GM19397 (cell line): ENCODE data around the gene COL26A1.

Source experiments
- ATAC-seq: cut with Tn5 transposase; IDR thresholded peaks from one replicate; pipeline ENCODE4 v1.9.1; 2021; ENCODE audit warnings: mild to moderate bottlenecking, moderate library complexity; ENCODE audit not compliant: unreplicated experiment

Gene COL26A1

GRCh38 chr7:101529560-101529959, 166.9 kb downstream of the COL26A1 start:
- no peak for ATAC-seq

GRCh38 chr7:101531726-101532357, 169.2 kb downstream of the COL26A1 start:
- no peak for ATAC-seq

GRCh38 chr7:101532400-101533102, 169.9 kb downstream of the COL26A1 start:
- no peak for ATAC-seq

- no peak for ATAC-seq
Observed at GRCh38 chr7:101533103-101533465, 170.4 kb downstream of the COL26A1 start.

GRCh38 chr7:101534015-101534803, 171.5 kb downstream of the COL26A1 start:
- no peak for ATAC-seq

GRCh38 chr7:101534873-101535272, 172.2 kb downstream of the COL26A1 start:
- ATAC-seq, result no peak

- ATAC-seq, result no peak
Observed at GRCh38 chr7:101535351-101535751, 172.7 kb downstream of the COL26A1 start.

GRCh38 chr7:101536232-101536631, 173.6 kb downstream of the COL26A1 start:
- no peak for ATAC-seq

GRCh38 chr7:101536668-101537067, 174.0 kb downstream of the COL26A1 start:
- ATAC-seq, result no peak

GRCh38 chr7:101537205-101537604, 174.5 kb downstream of the COL26A1 start:
- ATAC-seq, result no peak

- ATAC-seq, result no peak
Observed at GRCh38 chr7:101537935-101538595, 175.4 kb downstream of the COL26A1 start.

GRCh38 chr7:101538596-101539459, 176.2 kb downstream of the COL26A1 start:
- ATAC-seq, result no peak

- no peak for ATAC-seq
Observed at GRCh38 chr7:101539784-101540183, 177.1 kb downstream of the COL26A1 start.

GRCh38 chr7:101542527-101543241, 180.0 kb downstream of the COL26A1 start:
- no peak for ATAC-seq

GRCh38 chr7:101543242-101543766, 180.6 kb downstream of the COL26A1 start:
- no peak for ATAC-seq

GRCh38 chr7:101543846-101544245, 181.2 kb downstream of the COL26A1 start:
- no peak for ATAC-seq

- ATAC-seq, result no peak
Observed at GRCh38 chr7:101545441-101546190, 182.9 kb downstream of the COL26A1 start.

- ATAC-seq, result no peak
Observed at GRCh38 chr7:101546308-101546936, 183.7 kb downstream of the COL26A1 start.
